ENCODE measurements around the gene CENPP.

- TF ChIP-seq CTCF (conservative IDR thresholded peaks at IDR 0.05 in 1 of 2, IDR thresholded peaks at IDR 0.05 in 1 of 2; ENCODE audit: extremely low read depth in 1 of 2, insufficient read depth in 1 of 2, low read depth in 1 of 2, low read length in 2 of 2): no peak
- TF ChIP-seq EZH2 (IDR thresholded peaks at IDR 0.05; ENCODE audit: borderline replicate concordance, low read length): no peak
Observed at GRCh38 chr9:92345582-92345981, 19.8 kb downstream of the CENPP start.
